ENCODE results near the gene BCAR3.

GRCh38 chr1:93703643-93704042 lies 22.0 kb upstream of the BCAR3 start:
- TF ChIP-seq YY1 (IDR thresholded peaks at IDR 0.05; ENCODE audit: insufficient read depth, insufficient read length) (no peak), SUZ12 (IDR thresholded peaks at IDR 0.05; ENCODE audit: extremely low read depth, insufficient read depth, insufficient read length) (no peak), ZNF274 (IDR thresholded peaks at IDR 0.05; ENCODE audit: low read depth, low read length) (no peak)

Data from NT2/D1 (cell line).